ENCODE measurements around the gene MYO1B. TPM values are rescaled to one million over a fixed set of nuclear protein-coding genes. Genes with fewer than 3 reads are reported as not detected.

The MYO1B gene
- polyA plus RNA-seq, 1 donor from 2014 or later = 72.2 TPM

- Histone ChIP-seq H3K4me3 (ENCODE audit: low read length) (no peak overlapping the region), H3K36me3 (ENCODE audit: insufficient read depth, low read length) (no peaks in the 10 kb centered on the region), H3K27me3 (ENCODE audit: insufficient read depth, low read depth, low read length) (no peaks in the 10 kb centered on the region), H3K79me2 (replicated peaks; ENCODE audit: insufficient read depth, low read length) (no peaks in the 10 kb centered on the region), H3K9me2 (ENCODE audit: insufficient read depth, low read length) (no peaks in the 10 kb centered on the region), H3K9ac (ENCODE audit: low read length) (no peak overlapping the region), H2AFZ (ENCODE audit: low read depth, low read length) (no peak overlapping the region), H3K9me3 (ENCODE audit: low read length) (no peaks in the 10 kb centered on the region), H3F3A (ENCODE audit: insufficient read depth, low read length, poor library complexity, severe bottlenecking) (no peaks in the 10 kb centered on the region), H4K20me1 (ENCODE audit: insufficient read depth) (no peaks in the 10 kb centered on the region), H3K4me2 (ENCODE audit: low read length) (no peak overlapping the region), H3K27ac (ENCODE audit: low read length) (no peak overlapping the region)
- no peak for TF ChIP-seq TAF1 (IDR thresholded peaks at IDR 0.05; ENCODE audit: low read depth)
- TF ChIP-seq SMC3 (conservative IDR thresholded peaks at IDR 0.05; ENCODE audit: poor library complexity) = no peak
- no peak for TF ChIP-seq MXI1 (conservative IDR thresholded peaks at IDR 0.05; ENCODE audit: poor library complexity, severe bottlenecking)
- TF ChIP-seq POLR2AphosphoS5 (IDR thresholded peaks at IDR 0.05) = no peak
- TF ChIP-seq EP300 (conservative IDR thresholded peaks at IDR 0.05; ENCODE audit: poor library complexity, severe bottlenecking) = no peak
- TF ChIP-seq EZH2 (IDR thresholded peaks at IDR 0.05; ENCODE audit: borderline replicate concordance, insufficient read depth, low read length, poor library complexity, severe bottlenecking) = no peak
- TF ChIP-seq RAD21 (conservative IDR thresholded peaks at IDR 0.05) = no peak
- no peak for TF ChIP-seq REST (IDR thresholded peaks at IDR 0.05; ENCODE audit: borderline replicate concordance)
- no peak for TF ChIP-seq CTCF (IDR thresholded peaks at IDR 0.05; ENCODE audit: poor library complexity, severe bottlenecking)
Observed at GRCh38 chr2:191234376-191234775, 10.8 kb upstream of the MYO1B start.

GRCh38 chr2:191240871-191241270 lies 4.3 kb upstream of the MYO1B start:
- Histone ChIP-seq H3K9me2 (ENCODE audit: insufficient read depth, low read length) (no peaks in the 10 kb centered on the region), H3K27me3 (ENCODE audit: insufficient read depth, low read depth, low read length) (no peaks in the 10 kb centered on the region), H2AFZ (ENCODE audit: low read depth, low read length) (no peak overlapping the region), H3K9me3 (ENCODE audit: low read length) (no peaks in the 10 kb centered on the region), H3K4me3 (ENCODE audit: low read length) (no peak overlapping the region), H3K79me2 (replicated peaks; ENCODE audit: insufficient read depth, low read length) (no peaks in the 10 kb centered on the region), H3K27ac (ENCODE audit: low read length) (no peak overlapping the region), H3K36me3 (ENCODE audit: insufficient read depth, low read length) (no peaks in the 10 kb centered on the region), H3K9ac (ENCODE audit: low read length) (no peak overlapping the region), H3K4me2 (ENCODE audit: low read length) (no peak overlapping the region), H4K20me1 (ENCODE audit: insufficient read depth) (no peaks in the 10 kb centered on the region), H3F3A (ENCODE audit: insufficient read depth, low read length, poor library complexity, severe bottlenecking) (peaks cover 2% of the 10 kb centered on the region)
- no peak for TF ChIP-seq SMC3 (conservative IDR thresholded peaks at IDR 0.05; ENCODE audit: poor library complexity)
- TF ChIP-seq EP300 (conservative IDR thresholded peaks at IDR 0.05; ENCODE audit: poor library complexity, severe bottlenecking) = no peak
- no peak for TF ChIP-seq POLR2AphosphoS5 (IDR thresholded peaks at IDR 0.05)

- TF ChIP-seq EZH2 (IDR thresholded peaks at IDR 0.05; ENCODE audit: borderline replicate concordance, insufficient read depth, low read length, poor library complexity, severe bottlenecking) (no peak), SMC3 (conservative IDR thresholded peaks at IDR 0.05; ENCODE audit: poor library complexity) (no peak), MXI1 (conservative IDR thresholded peaks at IDR 0.05; ENCODE audit: poor library complexity, severe bottlenecking) (no peak), CTCF (IDR thresholded peaks at IDR 0.05; ENCODE audit: poor library complexity, severe bottlenecking) (no peak), EP300 (conservative IDR thresholded peaks at IDR 0.05; ENCODE audit: poor library complexity, severe bottlenecking) (no peak), REST (IDR thresholded peaks at IDR 0.05; ENCODE audit: borderline replicate concordance) (no peak), RAD21 (conservative IDR thresholded peaks at IDR 0.05) (no peak), TAF1 (IDR thresholded peaks at IDR 0.05; ENCODE audit: low read depth) (no peak), POLR2AphosphoS5 (IDR thresholded peaks at IDR 0.05) (no peak)
- H3K4me2 ChIP-seq (ENCODE audit: low read length) = no peak overlapping the region
- no peaks in the 10 kb centered on the region for H3K36me3 ChIP-seq (ENCODE audit: insufficient read depth, low read length)
Observed at GRCh38 chr2:191241418-191241817, 3.8 kb upstream of the MYO1B start.

More at GRCh38 chr2:191241418-191241817, 3.8 kb upstream of the MYO1B start:
- Histone ChIP-seq H3K27ac (ENCODE audit: low read length) (no peak overlapping the region), H3K27me3 (ENCODE audit: insufficient read depth, low read depth, low read length) (no peaks in the 10 kb centered on the region), H3K79me2 (replicated peaks; ENCODE audit: insufficient read depth, low read length) (peaks cover 2% of the 10 kb centered on the region), H3K9me2 (ENCODE audit: insufficient read depth, low read length) (no peaks in the 10 kb centered on the region), H2AFZ (ENCODE audit: low read depth, low read length) (no peak overlapping the region), H3K4me3 (ENCODE audit: low read length) (no peak overlapping the region), H3F3A (ENCODE audit: insufficient read depth, low read length, poor library complexity, severe bottlenecking) (peaks cover 2% of the 10 kb centered on the region), H3K9ac (ENCODE audit: low read length) (no peak overlapping the region), H4K20me1 (ENCODE audit: insufficient read depth) (no peaks in the 10 kb centered on the region), H3K9me3 (ENCODE audit: low read length) (no peaks in the 10 kb centered on the region)
